ENCODE results near the gene RBM12. TPM values are rescaled to one million over a fixed set of nuclear protein-coding genes. Genes with fewer than 3 reads are reported as not detected.

RBM12 gene
- total RNA-seq, 1 experiment from 2014 or later: 100 TPM

GRCh38 chr20:35654415-35654814 is 10.3 kb downstream of the RBM12 start:
- ChIA-PET POLR2A (no interaction called here), CTCF (no interaction called here)
- TF ChIP-seq, protein P1, sequence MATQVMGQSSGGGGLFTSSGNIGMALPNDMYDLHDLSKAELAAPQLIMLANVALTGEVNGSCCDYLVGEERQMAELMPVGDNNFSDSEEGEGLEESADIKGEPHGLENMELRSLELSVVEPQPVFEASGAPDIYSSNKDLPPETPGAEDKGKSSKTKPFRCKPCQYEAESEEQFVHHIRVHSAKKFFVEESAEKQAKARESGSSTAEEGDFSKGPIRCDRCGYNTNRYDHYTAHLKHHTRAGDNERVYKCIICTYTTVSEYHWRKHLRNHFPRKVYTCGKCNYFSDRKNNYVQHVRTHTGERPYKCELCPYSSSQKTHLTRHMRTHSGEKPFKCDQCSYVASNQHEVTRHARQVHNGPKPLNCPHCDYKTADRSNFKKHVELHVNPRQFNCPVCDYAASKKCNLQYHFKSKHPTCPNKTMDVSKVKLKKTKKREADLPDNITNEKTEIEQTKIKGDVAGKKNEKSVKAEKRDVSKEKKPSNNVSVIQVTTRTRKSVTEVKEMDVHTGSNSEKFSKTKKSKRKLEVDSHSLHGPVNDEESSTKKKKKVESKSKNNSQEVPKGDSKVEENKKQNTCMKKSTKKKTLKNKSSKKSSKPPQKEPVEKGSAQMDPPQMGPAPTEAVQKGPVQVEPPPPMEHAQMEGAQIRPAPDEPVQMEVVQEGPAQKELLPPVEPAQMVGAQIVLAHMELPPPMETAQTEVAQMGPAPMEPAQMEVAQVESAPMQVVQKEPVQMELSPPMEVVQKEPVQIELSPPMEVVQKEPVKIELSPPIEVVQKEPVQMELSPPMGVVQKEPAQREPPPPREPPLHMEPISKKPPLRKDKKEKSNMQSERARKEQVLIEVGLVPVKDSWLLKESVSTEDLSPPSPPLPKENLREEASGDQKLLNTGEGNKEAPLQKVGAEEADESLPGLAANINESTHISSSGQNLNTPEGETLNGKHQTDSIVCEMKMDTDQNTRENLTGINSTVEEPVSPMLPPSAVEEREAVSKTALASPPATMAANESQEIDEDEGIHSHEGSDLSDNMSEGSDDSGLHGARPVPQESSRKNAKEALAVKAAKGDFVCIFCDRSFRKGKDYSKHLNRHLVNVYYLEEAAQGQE (IDR thresholded peaks at IDR 0.05; ENCODE audit: insufficient read depth in 1 of 2, low read depth in 2 of 2, low read length in 1 of 2): no peak
- no peak for TF ChIP-seq TCF7L2 (IDR thresholded peaks at IDR 0.05; ENCODE audit: low read depth, low read length)
- no peak for TF ChIP-seq POLR2AphosphoS5 (IDR thresholded peaks at IDR 0.05; ENCODE audit: low read depth, low read length)
- TF ChIP-seq SIN3A (IDR thresholded peaks at IDR 0.05; ENCODE audit: borderline replicate concordance, insufficient read depth, low read depth, low read length): no peak
- TF ChIP-seq, protein P2, sequence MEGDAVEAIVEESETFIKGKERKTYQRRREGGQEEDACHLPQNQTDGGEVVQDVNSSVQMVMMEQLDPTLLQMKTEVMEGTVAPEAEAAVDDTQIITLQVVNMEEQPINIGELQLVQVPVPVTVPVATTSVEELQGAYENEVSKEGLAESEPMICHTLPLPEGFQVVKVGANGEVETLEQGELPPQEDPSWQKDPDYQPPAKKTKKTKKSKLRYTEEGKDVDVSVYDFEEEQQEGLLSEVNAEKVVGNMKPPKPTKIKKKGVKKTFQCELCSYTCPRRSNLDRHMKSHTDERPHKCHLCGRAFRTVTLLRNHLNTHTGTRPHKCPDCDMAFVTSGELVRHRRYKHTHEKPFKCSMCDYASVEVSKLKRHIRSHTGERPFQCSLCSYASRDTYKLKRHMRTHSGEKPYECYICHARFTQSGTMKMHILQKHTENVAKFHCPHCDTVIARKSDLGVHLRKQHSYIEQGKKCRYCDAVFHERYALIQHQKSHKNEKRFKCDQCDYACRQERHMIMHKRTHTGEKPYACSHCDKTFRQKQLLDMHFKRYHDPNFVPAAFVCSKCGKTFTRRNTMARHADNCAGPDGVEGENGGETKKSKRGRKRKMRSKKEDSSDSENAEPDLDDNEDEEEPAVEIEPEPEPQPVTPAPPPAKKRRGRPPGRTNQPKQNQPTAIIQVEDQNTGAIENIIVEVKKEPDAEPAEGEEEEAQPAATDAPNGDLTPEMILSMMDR (IDR thresholded peaks at IDR 0.05): no peak
- Histone ChIP-seq H3K9me3 (ENCODE audit: control insufficient read depth, insufficient read depth, low read depth, low read length) (no peaks in the 10 kb centered on the region), H3K27ac (ENCODE audit: low read length) (no peak overlapping the region), H3K36me3 (ENCODE audit: control insufficient read depth, insufficient read depth, low read length) (peaks cover 22% of the 10 kb centered on the region), H3K4me3 (ENCODE audit: low read depth in 2 of 2, low read length in 2 of 2) (no peak overlapping the region), H3K4me1 (ENCODE audit: control insufficient read depth, insufficient read depth, low read length) (peaks cover 4% of the 10 kb centered on the region), H3K27me3 (ENCODE audit: control insufficient read depth, insufficient read depth, low read length) (no peaks in the 10 kb centered on the region)
- no peak for ATAC-seq
- in situ Hi-C loops (cut with HindIII; ENCODE audit: low pct_unique_long_range_greater_than_20kb, low sequenced_read_pairs) (no loop called here), intact Hi-C loops (cut with micrococcal nuclease; ENCODE audit: unreplicated experiment) (no loop called here)
- no TSS peak for BruUV-seq (replicated peaks)
- no peak for DNase-seq (ENCODE audit: low read depth, low spot score)

- BruUV-seq (replicated peaks): TSS peak; percentile 3
- TF ChIP-seq, protein P2 (IDR thresholded peaks at IDR 0.05): no peak
- no peak for TF ChIP-seq POLR2AphosphoS5 (IDR thresholded peaks at IDR 0.05; ENCODE audit: low read depth, low read length)
- TF ChIP-seq SIN3A (IDR thresholded peaks at IDR 0.05; ENCODE audit: borderline replicate concordance, insufficient read depth, low read depth, low read length): no peak
- TF ChIP-seq, protein P1 (IDR thresholded peaks at IDR 0.05; ENCODE audit: insufficient read depth in 1 of 2, low read depth in 2 of 2, low read length in 1 of 2): no peak
- no peak for TF ChIP-seq TCF7L2 (IDR thresholded peaks at IDR 0.05; ENCODE audit: low read depth, low read length)
- Histone ChIP-seq H3K27ac (ENCODE audit: low read length) (no peak overlapping the region), H3K36me3 (ENCODE audit: control insufficient read depth, insufficient read depth, low read length) (peaks cover 22% of the 10 kb centered on the region), H3K27me3 (ENCODE audit: control insufficient read depth, insufficient read depth, low read length) (no peaks in the 10 kb centered on the region), H3K4me3 (ENCODE audit: low read depth in 2 of 2, low read length in 2 of 2) (no peak overlapping the region), H3K9me3 (ENCODE audit: control insufficient read depth, insufficient read depth, low read depth, low read length) (no peaks in the 10 kb centered on the region), H3K4me1 (ENCODE audit: control insufficient read depth, insufficient read depth, low read length) (peaks cover 4% of the 10 kb centered on the region)
- ATAC-seq (no peak), DNase-seq (ENCODE audit: low read depth, low spot score) (no peak)
- intact Hi-C loops (cut with micrococcal nuclease; ENCODE audit: unreplicated experiment): no loop called here
- CTCF ChIA-PET: no interaction called here
- POLR2A ChIA-PET: no interaction called here
- in situ Hi-C loops (cut with HindIII; ENCODE audit: low pct_unique_long_range_greater_than_20kb, low sequenced_read_pairs): no loop called here
Observed at GRCh38 chr20:35653893-35654292, 10.8 kb downstream of the RBM12 start.
